IMR-90 (cell line): ENCODE results near the gene COG8. TPM values are rescaled to one million over a fixed set of nuclear protein-coding genes. Genes with fewer than 3 reads are reported as not detected.

Experiments
- polyA plus RNA-seq, 3 experiments: library from polyadenylated mRNA; depleted of rRNA; stranded (reverse); fragments of >200 nt; gene quantifications; 2 replicates each; pipeline ENCODE4 v1.2.3, GENCODE V29; 2012; ENCODE audit warnings: low replicate concordance in 1 of 3
- total RNA-seq: library from RNA; depleted of rRNA; stranded (reverse); fragments of >200 nt; gene quantifications from 2 replicates; pipeline ENCODE4 v1.2.3, GENCODE V29; 2012; rRNA removed

COG8 gene
- total and polyA plus RNA-seq, 2 of the 4 experiments (the other 2 are of a cell fraction) = 23.4 to 26.2 TPM

Other genes starting within 250 kb of the COG8 start
- 0.28 and 0.36 TPM in 2 replicates for gene HAS3, start 233.9 kb downstream of the COG8 start, total RNA-seq
- gene HAS3, start 233.9 kb downstream of the COG8 start, polyA plus RNA-seq (2012; rRNA removed) = 0.73 and 0.97 TPM in 2 replicates
- 40.8 and 47.1 TPM in 2 replicates for gene CHTF8, start 207.0 kb downstream of the COG8 start, total RNA-seq
- gene CHTF8, start 207.0 kb downstream of the COG8 start, polyA plus RNA-seq (2012; rRNA removed) = 95.6 and 122 TPM in 2 replicates
- 30.0 and 32.1 TPM in 2 replicates for gene UTP4, start 206.9 kb downstream of the COG8 start, total RNA-seq
- 60.3 and 61.8 TPM in 2 replicates for gene UTP4, start 206.9 kb downstream of the COG8 start, polyA plus RNA-seq (2012; rRNA removed)
- 47.5 and 58.0 TPM in 2 replicates for gene SNTB2, start 152.4 kb downstream of the COG8 start, total RNA-seq
- gene SNTB2, start 152.4 kb downstream of the COG8 start, polyA plus RNA-seq (2012; rRNA removed) = 23.5 and 24.8 TPM in 2 replicates
- 23.3 and 25.3 TPM in 2 replicates for gene VPS4A, start 28.2 kb downstream of the COG8 start, total RNA-seq
- gene VPS4A, start 28.2 kb downstream of the COG8 start, polyA plus RNA-seq (2012; rRNA removed) = 23.3 and 25.2 TPM in 2 replicates
- 4.5 and 7.5 TPM in 2 replicates for gene PDF, start 9.0 kb downstream of the COG8 start, total RNA-seq
- 6.4 and 7.6 TPM in 2 replicates for gene PDF, start 9.0 kb downstream of the COG8 start, polyA plus RNA-seq (2012; rRNA removed)
- 28.3 and 40.5 TPM in 2 replicates for gene NIP7, start 208 bp upstream of the COG8 start, total RNA-seq
- 10.6 and 14.0 TPM in 2 replicates for gene NIP7, start 208 bp upstream of the COG8 start, polyA plus RNA-seq (2012; rRNA removed)
- gene TMED6, start 12.2 kb upstream of the COG8 start, total RNA-seq = not detected in 2 replicates
- gene TMED6, start 12.2 kb upstream of the COG8 start, polyA plus RNA-seq (2012; rRNA removed) = 0.10 and 0.20 TPM in 2 replicates
- gene TERF2, start 46.4 kb upstream of the COG8 start, total RNA-seq = 9.0 and 9.2 TPM in 2 replicates
- gene TERF2, start 46.4 kb upstream of the COG8 start, polyA plus RNA-seq (2012; rRNA removed) = 13.8 and 15.2 TPM in 2 replicates
- 102 and 106 TPM in 2 replicates for gene CYB5B, start 85.1 kb upstream of the COG8 start, total RNA-seq
- 76.1 and 100 TPM in 2 replicates for gene CYB5B, start 85.1 kb upstream of the COG8 start, polyA plus RNA-seq (2012; rRNA removed)
- 16.9 and 20.1 TPM in 2 replicates for gene NFAT5, start 226.4 kb upstream of the COG8 start, total RNA-seq
- 10.8 and 10.9 TPM in 2 replicates for gene NFAT5, start 226.4 kb upstream of the COG8 start, polyA plus RNA-seq (2012; rRNA removed)